H1 (cell line): Measurements from ENCODE around the gene SLC51B. TPM values are rescaled to one million over a fixed set of nuclear protein-coding genes. Genes with fewer than 3 reads are reported as not detected.

Source experiments
- CTCF ChIA-PET: fragments of 300-600 bp; sonication (Branson Sonifier 250); formaldehyde crosslinking; loops from one replicate; lab custom pipeline; 2021; ENCODE audit not compliant: partially characterized antibody; lab: Charles Lee
- POLR2A ChIA-PET: fragments of 300-600 bp; sonication (Branson Sonifier 250); formaldehyde crosslinking; loops from one replicate; lab custom pipeline; 2021; ENCODE audit warnings: inconsistent platforms; ENCODE audit not compliant: partially characterized antibody; lab: Charles Lee
- DNase-seq, 2 experiments: peaks; one replicate each; pipeline versions ENCODE4 v3.0.0 to v3.0.0-alpha.2; 2010 to 2022; ENCODE audit warnings: low spot score in 2 of 2, low read depth in 1 of 2, mixed read lengths in 1 of 2
- FAIRE-seq: peaks from 2 replicates; lab custom pipeline; 2011; peaks lifted over from hg19 to GRCh38; lab: Jason Lieb, UNC
- H2AFZ ChIP-seq: 2 replicates; pipeline ENCODE4 v1.8.1; 2012; ENCODE audit warnings: low read length, inconsistent platforms
- H2AK5ac ChIP-seq: 2 replicates; pipeline ENCODE4 v1.6.1; 2013; ENCODE audit warnings: low read depth, low read length
- H2BK120ac ChIP-seq: replicated peaks from 2 replicates; pipeline ENCODE3; 2013; ENCODE audit warnings: low read depth, low read length, inconsistent platforms
- H2BK12ac ChIP-seq: 2 replicates; pipeline ENCODE4 v1.6.1; 2013; ENCODE audit warnings: low read depth, low read length
- H2BK15ac ChIP-seq: 2 replicates; pipeline ENCODE4 v1.6.1; 2013; ENCODE audit warnings: low read length
- H2BK20ac ChIP-seq: 2 replicates; pipeline ENCODE4 v1.6.1; 2013; ENCODE audit warnings: low read length
- H2BK5ac ChIP-seq: 2 replicates; pipeline ENCODE4 v1.6.1; 2013; ENCODE audit warnings: low read depth, low read length
- H3K14ac ChIP-seq: 2 replicates; pipeline ENCODE4 v1.6.1; 2013; ENCODE audit warnings: inconsistent platforms; ENCODE audit not compliant: insufficient read length
- H3K18ac ChIP-seq: 2 replicates; pipeline ENCODE4 v1.6.1; 2013; ENCODE audit warnings: low read length; ENCODE audit errors: extremely low read depth
- H3K23ac ChIP-seq: 2 replicates; pipeline ENCODE4 v1.6.1; 2013; ENCODE audit warnings: inconsistent platforms; ENCODE audit not compliant: insufficient read length
- H3K23me2 ChIP-seq: 2 replicates; pipeline ENCODE4 v1.6.1; 2013; ENCODE audit warnings: low read depth, low read length
- H3K27ac ChIP-seq: 2 replicates; pipeline ENCODE4 v1.6.1; 2011; ENCODE audit warnings: low read depth, low read length, inconsistent platforms
- H3K27me3 ChIP-seq, 4 experiments: replicated peaks in 1 of 4; 1 replicate in 1 of 4; 2 replicates in 3 of 4; pipeline versions ENCODE4 v1.6.1 to v1.8.1; 2011 to 2013; ENCODE audit warnings: low read length in 3 of 4, mild to moderate bottlenecking in 3 of 4, inconsistent platforms in 2 of 4, mixed read lengths in 2 of 4, moderate library complexity in 1 of 4; ENCODE audit not compliant: control insufficient read depth in 3 of 4, insufficient read depth in 3 of 4; ENCODE audit errors: extremely low read depth in 1 of 4
- H3K36me3 ChIP-seq, 4 experiments: 2 replicates each; pipeline versions ENCODE4 v1.6.1 to v1.8.1; 2011 to 2013; ENCODE audit warnings: mild to moderate bottlenecking in 4 of 4, low read length in 3 of 4, moderate library complexity in 2 of 4, control low read depth in 1 of 4, inconsistent platforms in 1 of 4; ENCODE audit not compliant: insufficient read depth in 4 of 4, control insufficient read depth in 2 of 4
- H3K4ac ChIP-seq: replicated peaks from 2 replicates; pipeline ENCODE3; 2013; ENCODE audit warnings: low read length, low read depth, mixed read lengths, inconsistent platforms; ENCODE audit not compliant: insufficient read length
- H3K4me1 ChIP-seq, 4 experiments: replicated peaks in 1 of 4; 1 replicate in 1 of 4; 2 replicates in 3 of 4; pipeline versions ENCODE4 v1.6.1 to v1.8.1; 2011 to 2013; ENCODE audit warnings: low read length in 3 of 4, inconsistent platforms in 2 of 4, mixed read lengths in 1 of 4; ENCODE audit not compliant: insufficient read depth in 4 of 4, control insufficient read depth in 3 of 4
- H3K4me2 ChIP-seq, 2 experiments: 2 replicates each; pipeline versions ENCODE4 v1.6.1 to v1.8.1; 2011 to 2013; ENCODE audit warnings: low read depth in 2 of 2, low read length in 2 of 2, control low read depth in 1 of 2, inconsistent platforms in 1 of 2, mild to moderate bottlenecking in 1 of 2; ENCODE audit not compliant: insufficient read depth in 1 of 2
- H3K4me3 ChIP-seq, 4 experiments: fragments of 200-600, 300-600 bp in 1 of 4; sonication (generic), shearing (Covaris generic), sonication (Bioruptor Twin) in 1 of 4; 2 replicates each; pipeline versions ENCODE4 v1.5.1 to v1.8.1; 2011 to 2016; ENCODE audit warnings: low read length in 4 of 4, low read depth in 3 of 4, control low read depth in 2 of 4, inconsistent platforms in 2 of 4, mild to moderate bottlenecking in 2 of 4, mixed read lengths in 1 of 4, moderate library complexity in 1 of 4; ENCODE audit not compliant: insufficient read depth in 2 of 4; ENCODE audit errors: extremely low read depth in 1 of 4
- H3K56ac ChIP-seq: replicated peaks from 2 replicates; pipeline ENCODE3; 2013; ENCODE audit warnings: low read depth, mild to moderate bottlenecking, mixed read lengths, low read length, inconsistent platforms; ENCODE audit not compliant: insufficient read length
- H3K79me1 ChIP-seq: 2 replicates; pipeline ENCODE4 v1.6.1; 2013; ENCODE audit warnings: low read depth, low read length, control low read depth
- H3K79me2 ChIP-seq, 2 experiments: 2 replicates each; pipeline versions ENCODE4 v1.6.1 to v1.8.1; 2012 to 2013; ENCODE audit warnings: low read length in 2 of 2, mild to moderate bottlenecking in 2 of 2, inconsistent platforms in 1 of 2; ENCODE audit not compliant: insufficient read depth in 2 of 2, control insufficient read depth in 1 of 2
- H3K9ac ChIP-seq, 4 experiments: replicated peaks in 1 of 4; 1 replicate in 1 of 4; 2 replicates in 3 of 4; pipeline versions ENCODE4 v1.6.1 to v1.8.1; 2011 to 2013; ENCODE audit warnings: low read depth in 3 of 4, low read length in 3 of 4, control low read depth in 2 of 4, mild to moderate bottlenecking in 2 of 4, moderate library complexity in 2 of 4, inconsistent platforms in 1 of 4; ENCODE audit errors: extremely low read depth in 1 of 4
- H3K9me3 ChIP-seq, 2 experiments: 2 replicates each; pipeline versions ENCODE4 v1.6.1 to v1.8.1; 2012 to 2013; ENCODE audit warnings: mild to moderate bottlenecking in 2 of 2, moderate library complexity in 2 of 2, control low read depth in 1 of 2, inconsistent platforms in 1 of 2, low read depth in 1 of 2, low read length in 1 of 2, mixed read lengths in 1 of 2; ENCODE audit not compliant: insufficient read depth in 2 of 2
- H4K20me1 ChIP-seq, 2 experiments: replicated peaks in 1 of 2; 2 replicates each; pipeline versions ENCODE3 to v1.8.1; 2011 to 2013; ENCODE audit warnings: inconsistent platforms in 2 of 2, low read length in 2 of 2, mild to moderate bottlenecking in 1 of 2; ENCODE audit not compliant: insufficient read depth in 2 of 2, control insufficient read depth in 1 of 2
- H4K5ac ChIP-seq: 2 replicates; pipeline ENCODE4 v1.6.1; 2013; ENCODE audit warnings: low read length, low read depth, mixed read lengths, inconsistent platforms; ENCODE audit not compliant: insufficient read length
- H4K8ac ChIP-seq: 2 replicates; pipeline ENCODE4 v1.8.0; 2013; ENCODE audit warnings: mild to moderate bottlenecking, moderate library complexity, low read length, inconsistent platforms; ENCODE audit not compliant: insufficient read depth; ENCODE audit errors: extremely low read depth
- H4K91ac ChIP-seq: replicated peaks from 2 replicates; pipeline ENCODE3; 2013; ENCODE audit warnings: low read length, mixed read lengths, inconsistent platforms; ENCODE audit not compliant: insufficient read length
- NANOG ChIP-seq: IDR thresholded peaks from 2 replicates; pipeline ENCODE4 v1.6.1; 2011; ENCODE audit warnings: low read length, low read depth, mild to moderate bottlenecking, inconsistent platforms; ENCODE audit not compliant: insufficient read depth, poor library complexity, severe bottlenecking
- NRF1 ChIP-seq: IDR thresholded peaks from 2 replicates; pipeline ENCODE4 v1.6.1; 2011; ENCODE audit warnings: mild to moderate bottlenecking, low read depth, low read length, improper control_type of control experiment
- RBBP5 ChIP-seq: IDR thresholded peaks from 2 replicates; pipeline ENCODE4 v1.7.1; 2012; ENCODE audit warnings: low read depth, mild to moderate bottlenecking, inconsistent platforms, low read length, moderate library complexity, borderline replicate concordance
- SP1 ChIP-seq: IDR thresholded peaks from 2 replicates; pipeline ENCODE4 v1.6.1; 2011; ENCODE audit warnings: low read depth, low read length
- WGBS, 2 experiments: shearing (Covaris generic) in 1 of 2; methylation state at CpG; one replicate each; pipeline versions ENCODE4 v1.1.6 to v1.1.7; 2013 to 2015; ENCODE audit warnings: low lambda C conversion rate in 2 of 2, mixed read lengths in 2 of 2, inconsistent platforms in 1 of 2, low coverage in 1 of 2, missing lambda C conversion rate in 1 of 2; ENCODE audit not compliant: insufficient replicate concordance in 2 of 2, insufficient coverage in 1 of 2, insufficient read length in 1 of 2; ENCODE audit errors: extremely low coverage in 1 of 2, missing lambda C conversion rate in 1 of 2; 5-methylcytosine and 5-hydroxymethylcytosine counted together
- polyA plus RNA-seq, 7 experiments: library from polyadenylated mRNA; depleted of rRNA in 3 of 7; stranded (reverse) in 5 of 7; unstranded in 2 of 7; fragments of >200 nt in 5 of 7; fragments of 200-250 nt in 2 of 7; gene quantifications; 1 replicate in 5 of 7; 2 replicates in 1 of 7; 4 replicates in 1 of 7; pipeline versions ENCODE4 v1.2.1 to v1.2.3, GENCODE V29; 2011 to 2013; ENCODE audit warnings: missing spikeins in 2 of 7, mixed read lengths in 2 of 7
- total RNA-seq: library from RNA; stranded (reverse); fragmentation: NEBNext Ultra II Directional; extraction: Animal tissue kit (Norgen Biotek cat#: 25700); gene quantifications from 2 replicates; pipeline ENCODE4 v1.2.1, GENCODE V29; 2021

The SLC51B gene
- total and polyA plus RNA-seq, 2 of the 8 experiments (the other 6 are each of a cell fraction or from before 2014, with no cell fraction given) = not detected

DNA sequence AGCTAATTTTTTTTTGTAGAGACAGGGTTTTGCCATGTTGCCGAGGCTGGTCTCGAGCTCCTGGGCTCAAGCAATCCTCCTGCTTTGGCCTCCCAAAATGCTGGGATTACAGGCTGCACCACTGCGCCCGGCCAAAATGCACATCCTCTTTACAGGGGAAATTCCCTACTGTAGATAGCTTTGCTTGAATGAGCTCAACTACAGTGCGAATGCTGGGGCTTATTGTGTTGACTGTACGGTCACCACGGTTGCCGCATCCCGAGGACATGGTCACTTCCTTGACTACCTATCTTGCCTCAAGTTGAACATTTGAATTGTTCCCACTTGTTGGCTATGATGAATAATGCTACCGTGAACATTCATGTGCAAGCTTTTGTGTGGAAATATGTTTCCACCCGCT is 10.5 kb upstream of the SLC51B start:
- peak in 1 of 2 experiments; percentile 19 for DNase-seq
- Histone ChIP-seq H3K79me1 (no peaks in the 10 kb centered on the region), H3K27me3 (no peaks in the 10 kb centered on the region), H3K9me3 (no peaks in the 10 kb centered on the region), H3K4me1 (no peaks in the 10 kb centered on the region), H3K4ac (no peak overlapping the region), H3K4me2 (no peak overlapping the region), H3K23ac (no peak overlapping the region), H4K8ac (no peak overlapping the region), H2BK15ac (no peak overlapping the region), H3K79me2 (no peaks in the 10 kb centered on the region), H2AK5ac (no peak overlapping the region), H2BK12ac (no peak overlapping the region), H3K14ac (no peak overlapping the region), H3K18ac (no peak overlapping the region), H3K36me3 (no peaks in the 10 kb centered on the region), H4K5ac (no peak overlapping the region), H2BK120ac (no peak overlapping the region), H3K27ac (no peak overlapping the region), H2AFZ (no peak overlapping the region), H2BK20ac (no peak overlapping the region), H2BK5ac (no peak overlapping the region), H4K91ac (no peak overlapping the region), H4K20me1 (no peaks in the 10 kb centered on the region), H3K9ac (no peak overlapping the region), H3K23me2 (no peaks in the 10 kb centered on the region), H3K56ac (no peak overlapping the region), H3K4me3 (no peak overlapping the region)
- ChIA-PET CTCF (interaction anchor here (0.7 to 6.5 kb wide), 22 partner anchors 9 to 300 kb away, joined by 3 to 57 read pairs (median 10); partner anchors contain the start of genes KBTBD13, RASL12 and SLC51B), POLR2A (interaction anchor here (2.3 kb wide), 1 partner anchor 270 kb away, joined by 7 read pairs; the partner anchor contains the start of gene RNU5B-1)
- 95% methylated on average over 11 of the region's 11 CpGs; no CpG with 5 or more reads in 1 of the 2 experiments for WGBS, 2 experiments
- FAIRE-seq = no peak
- no peak for TF ChIP-seq SP1
- no peak for TF ChIP-seq NRF1
- no peak for TF ChIP-seq RBBP5
- no peak for TF ChIP-seq NANOG
